ENCODE results near the gene SIRT4. TPM values are rescaled to one million over a fixed set of nuclear protein-coding genes. Genes with fewer than 3 reads are reported as not detected.
"Not testable (repeated sequence)": the region's sequence is repeated elsewhere in the genome, so short reads cannot be mapped to it uniquely, and the experiment has no call there.

Gene SIRT4
- total RNA-seq, 1 experiment from 2014 or later = 3.6 TPM

- H3K79me2 ChIP-seq (ENCODE audit: low read depth); CTCF ChIA-PET; H3K4me3 ChIP-seq; H3K9me3 ChIP-seq (ENCODE audit: insufficient read depth, low read depth); H3K27ac ChIP-seq; H3F3A ChIP-seq (ENCODE audit: insufficient read depth, low read depth); H3K27me3 ChIP-seq (ENCODE audit: insufficient read depth, low read depth); H4K20me1 ChIP-seq (ENCODE audit: insufficient read depth); H3K4me1 ChIP-seq (replicated peaks; ENCODE audit: insufficient read depth); H3K36me3 ChIP-seq (ENCODE audit: low read depth); intact Hi-C loops (cut with micrococcal nuclease; ENCODE audit: unreplicated experiment); BruUV-seq (replicated peaks); H3K4me2 ChIP-seq; H2AFZ ChIP-seq; H3K9me2 ChIP-seq (ENCODE audit: insufficient read depth): not testable (repeated sequence)
- POLR2A ChIA-PET (ENCODE audit: unreplicated experiment) = interaction anchor here (0.6 to 0.7 kb wide), 3 partner anchors 9 to 210 kb away, joined by 3 to 4 read pairs (median 3); no protein-coding TSS in a partner anchor
- TF ChIP-seq CTCF (conservative IDR thresholded peaks at IDR 0.05) = peak; percentile 60
- DNase-seq = peak in 1 of 2 experiments; percentile 41
These were observed 33.3 kb downstream of the SIRT4 start for GRCh38 chr12:120335447-120335846.

GRCh38 chr12:120336392-120336791 is 34.3 kb downstream of the SIRT4 start:
- H3K4me2 ChIP-seq; CTCF ChIA-PET; H3F3A ChIP-seq (ENCODE audit: insufficient read depth, low read depth); H3K27me3 ChIP-seq (ENCODE audit: insufficient read depth, low read depth); H2AFZ ChIP-seq; H3K4me3 ChIP-seq; POLR2A ChIA-PET (ENCODE audit: unreplicated experiment); H4K20me1 ChIP-seq (ENCODE audit: insufficient read depth); DNase-seq; H3K27ac ChIP-seq; H3K36me3 ChIP-seq (ENCODE audit: low read depth); H3K4me1 ChIP-seq (replicated peaks; ENCODE audit: insufficient read depth); H3K9me3 ChIP-seq (ENCODE audit: insufficient read depth, low read depth); H3K79me2 ChIP-seq (ENCODE audit: low read depth); BruUV-seq (replicated peaks); H3K9me2 ChIP-seq (ENCODE audit: insufficient read depth); intact Hi-C loops (cut with micrococcal nuclease; ENCODE audit: unreplicated experiment): not testable (repeated sequence)

DNA sequence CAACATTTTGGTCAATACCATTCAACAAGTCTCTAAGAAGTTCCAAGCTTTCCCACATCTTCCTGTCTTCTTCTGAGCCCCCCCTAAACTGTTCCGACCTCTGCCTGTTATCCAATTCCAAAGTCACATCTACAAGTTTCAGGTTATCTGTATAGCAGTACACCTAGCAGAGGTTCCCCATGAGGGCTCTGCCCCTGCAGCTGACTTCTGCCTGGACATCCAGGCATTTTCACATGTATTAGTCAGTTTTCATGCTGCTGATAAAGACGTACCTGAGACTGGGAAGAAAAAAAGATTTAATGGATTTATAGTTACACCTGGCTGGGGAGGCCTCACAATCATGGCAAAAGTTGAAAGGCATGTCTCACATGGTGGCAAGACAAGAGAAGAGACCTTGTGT is 35.6 kb downstream of the SIRT4 start:
- POLR2A ChIA-PET (ENCODE audit: unreplicated experiment) = no interaction called here

More for the DNA sequence above, 35.6 kb downstream of the SIRT4 start:
- Histone ChIP-seq H3K27me3 (ENCODE audit: insufficient read depth, low read depth) (no peaks in the 10 kb centered on the region), H3K9me2 (ENCODE audit: insufficient read depth) (no peaks in the 10 kb centered on the region), H4K20me1 (ENCODE audit: insufficient read depth) (no peaks in the 10 kb centered on the region), H2AFZ (no peak overlapping the region), H3K27ac (no peak overlapping the region), H3K79me2 (ENCODE audit: low read depth) (no peaks in the 10 kb centered on the region), H3K9me3 (ENCODE audit: insufficient read depth, low read depth) (no peaks in the 10 kb centered on the region), H3K4me3 (no peak overlapping the region), H3F3A (ENCODE audit: insufficient read depth, low read depth) (no peaks in the 10 kb centered on the region), H3K4me1 (replicated peaks; ENCODE audit: insufficient read depth) (no peaks in the 10 kb centered on the region), H3K36me3 (ENCODE audit: low read depth) (no peaks in the 10 kb centered on the region), H3K4me2 (no peak overlapping the region)
- TF ChIP-seq CTCF (conservative IDR thresholded peaks at IDR 0.05) (no peak), EZH2 (IDR thresholded peaks at IDR 0.05; ENCODE audit: low read depth) (no peak)
- CTCF ChIA-PET = no interaction called here
- intact Hi-C loops (cut with micrococcal nuclease; ENCODE audit: unreplicated experiment) = no loop called here
- BruUV-seq (replicated peaks) = no TSS peak
- no peak for DNase-seq

Measured in PC-9 (cell line).